Endothelial cell of hepatic sinusoid (primary cell): ENCODE data around the gene RAB3A.
"Not testable (repeated sequence)": the region's sequence is repeated elsewhere in the genome, so short reads cannot be mapped to it uniquely, and the experiment has no call there.

Experiments used
- in situ Hi-C: cut with HindIII; loops from 2 replicates; pipeline ENCODE4 v1.10.0; 2017; ENCODE audit warnings: low sequenced_read_pairs

The RAB3A gene

DNA sequence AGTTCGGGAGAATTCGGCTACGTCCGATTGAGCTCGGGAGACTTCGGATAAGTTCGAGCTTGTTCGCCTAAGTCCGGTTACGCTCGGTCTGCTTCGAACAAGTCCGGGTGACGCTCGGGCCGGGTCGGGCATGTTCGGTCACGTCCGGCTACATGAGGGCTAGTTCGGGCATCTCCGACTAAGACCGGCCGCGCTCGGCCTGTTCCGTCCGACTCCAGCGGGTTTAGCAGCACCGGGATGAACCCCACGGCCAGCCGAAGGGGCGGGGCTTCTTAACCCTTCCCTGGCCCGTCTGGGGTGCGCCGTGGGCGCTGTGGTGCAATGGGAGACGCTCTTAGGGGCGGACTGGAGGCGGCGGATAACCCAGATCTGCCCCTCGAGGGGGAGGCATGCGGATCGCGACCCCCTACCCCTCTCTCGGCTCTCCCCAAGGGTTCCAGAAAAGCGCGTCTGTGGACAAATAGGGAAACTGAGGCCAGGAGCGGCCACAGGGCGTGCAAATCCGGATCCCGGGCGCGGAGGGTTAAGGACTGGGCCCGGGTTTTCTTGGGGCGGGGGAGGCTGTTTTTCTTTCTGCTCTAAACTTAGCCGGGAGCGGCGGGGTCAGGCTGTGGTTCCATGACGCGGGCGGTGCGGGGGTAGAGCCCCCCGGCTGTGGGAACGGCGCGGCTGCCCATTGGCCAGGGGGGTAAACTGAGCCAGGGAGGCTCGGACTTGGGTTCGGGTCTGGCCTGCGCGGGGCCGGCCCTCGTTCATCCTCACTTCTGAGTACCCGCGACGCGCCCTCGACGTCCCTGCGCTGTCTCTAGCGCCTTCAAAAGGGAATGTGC lies 20.9 kb upstream of the RAB3A start:
- in situ Hi-C loops = loop anchor here (5.0 kb wide), 1 partner anchor 42 kb away; no protein-coding TSS in a partner anchor

GRCh38 chr19:18223860-18224524 lies 20.1 kb upstream of the RAB3A start:
- in situ Hi-C loops = no loop called here

DNA sequence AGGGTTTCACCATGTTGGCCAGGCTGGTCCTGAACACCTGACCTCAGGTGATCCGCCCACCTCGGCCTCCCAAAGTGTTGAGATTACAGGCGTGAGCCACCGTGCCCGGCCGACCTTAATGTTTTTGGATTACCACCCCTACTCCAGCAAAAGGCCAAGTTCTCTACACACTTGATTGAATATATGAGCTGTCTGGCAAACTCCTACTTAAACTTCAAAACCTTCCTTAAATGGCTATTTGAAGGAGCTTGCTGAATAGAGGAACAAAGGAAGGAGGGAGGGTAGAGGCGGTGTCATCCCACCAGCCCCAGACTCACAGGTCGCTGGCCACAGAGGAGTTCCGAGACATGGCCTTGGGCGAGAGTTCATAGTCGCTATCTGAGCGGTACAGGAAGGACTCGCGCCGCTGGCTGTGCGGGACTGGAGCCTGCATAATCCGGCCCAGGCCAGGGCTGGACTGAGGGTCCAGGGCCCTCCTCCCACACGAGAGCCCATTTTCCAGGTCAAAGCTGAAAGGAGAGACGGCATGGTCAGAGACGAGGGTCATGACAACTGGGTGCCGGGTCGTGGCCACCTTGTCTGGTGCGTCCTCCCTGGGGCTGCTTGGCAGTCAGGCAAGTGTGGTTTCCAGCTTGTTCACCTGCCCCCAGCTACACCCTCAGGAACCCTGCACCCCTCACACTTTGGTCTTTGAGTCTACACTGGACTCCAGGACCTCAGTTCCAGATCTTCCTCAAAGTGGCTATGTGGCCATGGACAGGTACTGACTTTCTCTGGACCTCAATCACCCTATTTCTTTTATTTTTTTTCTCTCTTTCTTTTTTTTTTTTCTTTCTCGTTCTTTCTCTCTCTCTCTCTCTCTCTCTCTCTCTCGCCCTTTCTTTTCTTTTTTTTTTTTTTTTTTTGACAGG lies 18.2 kb upstream of the RAB3A start:
- in situ Hi-C loops = no loop called here

DNA sequence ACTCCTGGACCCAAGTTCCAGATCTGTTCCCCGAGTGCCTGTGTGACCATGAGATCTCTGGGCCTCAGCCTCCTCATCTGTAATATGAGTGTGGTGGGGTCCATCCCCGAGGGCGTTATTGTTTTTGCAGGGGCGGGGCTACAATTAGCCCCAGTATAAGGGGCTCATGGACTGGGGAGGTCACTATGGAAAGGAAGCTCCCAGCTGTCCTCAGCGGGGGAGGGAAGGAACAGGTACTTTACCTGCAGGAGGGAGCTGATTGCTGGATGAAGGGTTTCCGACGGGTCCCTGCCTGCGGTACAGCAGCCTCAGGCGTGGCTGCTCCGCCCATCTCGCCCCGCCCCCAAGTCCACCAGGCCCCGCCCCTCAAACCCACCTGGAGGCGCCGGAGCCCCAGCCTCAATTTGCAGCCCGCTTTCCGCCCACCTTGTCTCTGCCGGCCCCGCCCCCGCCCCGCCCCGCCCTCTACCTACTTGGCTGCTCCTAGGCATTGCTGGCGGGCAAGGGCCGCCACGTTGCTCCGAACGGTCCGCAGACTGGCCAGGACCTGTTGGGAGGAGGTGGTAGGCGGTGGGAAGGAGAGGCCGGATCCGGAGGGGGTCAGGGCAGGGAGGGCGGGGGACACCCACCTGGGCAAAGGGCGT lies 16.9 kb upstream of the RAB3A start:
- in situ Hi-C loops = no loop called here

- in situ Hi-C loops = loop anchor here (5.0 kb wide), 1 partner anchor 42 kb away; no protein-coding TSS in a partner anchor
Observed at GRCh38 chr19:18219911-18220631, 16.2 kb upstream of the RAB3A start.

- in situ Hi-C loops = loop anchor here (5.0 kb wide), 1 partner anchor 44 kb away; no protein-coding TSS in a partner anchor
Observed at GRCh38 chr19:18218600-18218999, 14.8 kb upstream of the RAB3A start.

- in situ Hi-C loops = loop anchor here (5.0 kb wide), 1 partner anchor 44 kb away; no protein-coding TSS in a partner anchor
Observed at GRCh38 chr19:18218159-18218558, 14.3 kb upstream of the RAB3A start.

DNA sequence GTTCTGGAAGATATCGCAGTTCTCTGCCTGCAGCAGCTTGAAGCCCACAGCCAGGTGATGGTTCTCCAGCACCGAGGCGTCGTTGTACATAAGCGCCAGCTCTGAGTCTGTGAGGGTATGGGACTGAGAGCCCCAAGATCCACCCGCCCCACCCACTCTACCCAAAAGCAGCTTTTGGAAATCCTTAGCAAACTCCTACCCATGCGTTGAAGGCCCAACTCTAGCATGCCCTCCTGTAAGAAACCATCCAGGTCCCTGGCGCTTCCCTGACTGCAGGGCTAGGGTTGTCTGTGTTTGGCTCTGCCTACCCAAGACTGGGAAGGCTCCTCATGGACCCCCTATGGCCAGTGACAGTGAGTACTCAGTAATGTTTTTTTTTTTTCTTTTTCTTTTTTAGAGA lies 12.9 kb upstream of the RAB3A start:
- in situ Hi-C loops = loop anchor here (5.0 kb wide), 1 partner anchor 46 kb away; no protein-coding TSS in a partner anchor

DNA sequence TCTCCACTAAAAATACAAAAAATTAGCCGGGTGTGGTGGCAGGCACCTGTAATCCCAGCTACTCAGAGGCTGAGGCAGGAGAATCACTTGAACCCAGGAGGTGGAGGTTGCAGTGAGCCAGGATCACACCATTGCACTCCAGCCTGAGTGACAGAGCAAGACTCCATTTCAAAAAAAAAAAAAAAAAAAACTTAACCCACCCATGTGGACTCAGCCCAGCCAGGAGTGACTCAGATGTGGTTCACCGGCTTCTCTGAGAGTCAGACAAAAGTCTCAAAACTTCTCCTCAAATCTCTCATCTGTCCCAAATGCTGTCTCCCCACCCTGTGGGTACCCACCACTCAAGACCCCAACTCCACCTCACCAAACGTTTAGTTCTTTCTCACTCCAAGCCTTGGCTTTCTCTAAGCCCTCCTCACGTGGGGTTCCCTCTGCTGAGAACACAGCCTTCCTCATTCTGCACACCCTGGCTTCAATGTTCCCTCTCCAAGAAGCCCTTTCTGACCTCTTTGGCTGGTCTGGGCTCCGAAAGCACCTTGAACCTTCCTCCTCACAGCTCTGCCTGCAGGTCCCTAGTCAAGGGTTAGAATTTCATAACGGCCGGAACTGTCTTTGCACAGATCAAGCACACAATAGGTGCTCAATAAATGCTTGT lies 11.1 kb upstream of the RAB3A start:
- in situ Hi-C loops = loop anchor here (5.0 kb wide), 1 partner anchor 47 kb away; no protein-coding TSS in a partner anchor

- in situ Hi-C loops = no loop called here
Observed at GRCh38 chr19:18211683-18212082, 7.8 kb upstream of the RAB3A start.

- in situ Hi-C loops = not testable (repeated sequence)
Observed at GRCh38 chr19:18209912-18210311, 6.1 kb upstream of the RAB3A start.

DNA sequence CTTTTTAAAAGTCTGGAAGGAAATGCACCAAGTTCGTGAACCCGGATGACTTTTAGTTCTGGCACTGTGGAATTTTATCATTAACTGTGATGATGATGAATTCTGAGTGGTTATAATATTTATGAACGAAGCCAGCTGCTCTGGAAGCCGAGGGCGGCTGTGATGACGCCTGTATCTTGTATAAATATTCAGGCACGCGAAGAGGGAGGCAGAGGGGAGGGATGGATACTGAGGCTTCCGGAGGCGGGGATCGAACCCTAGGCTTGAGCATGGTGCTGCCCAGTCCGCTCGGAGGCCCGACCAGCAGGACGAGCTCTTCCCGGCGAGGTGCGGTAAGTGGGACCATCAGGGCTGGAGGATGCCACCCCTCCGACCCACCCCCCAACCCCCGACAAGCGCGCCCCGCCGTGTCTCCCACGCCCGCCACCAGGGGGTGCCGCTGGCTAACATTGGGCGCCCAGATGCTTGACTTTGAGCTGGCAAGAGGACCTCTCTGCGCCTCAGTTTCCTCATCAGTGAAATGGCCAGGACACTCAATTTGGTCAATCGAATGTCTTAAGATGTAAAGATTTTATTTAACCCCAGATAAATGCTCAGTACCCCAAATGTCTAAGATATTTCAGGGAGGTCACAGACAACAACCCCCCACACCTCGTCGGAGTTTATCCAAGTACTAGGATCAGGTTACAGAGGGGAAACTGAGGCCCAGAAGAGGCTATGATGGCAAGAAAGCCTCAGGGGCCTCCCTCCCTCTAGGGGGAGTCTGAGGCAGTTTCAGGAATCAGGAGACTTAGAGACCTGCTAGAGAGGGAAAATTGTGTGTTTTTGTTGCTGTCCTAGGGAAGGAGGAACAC lies 4.5 kb upstream of the RAB3A start:
- in situ Hi-C loops = no loop called here

DNA sequence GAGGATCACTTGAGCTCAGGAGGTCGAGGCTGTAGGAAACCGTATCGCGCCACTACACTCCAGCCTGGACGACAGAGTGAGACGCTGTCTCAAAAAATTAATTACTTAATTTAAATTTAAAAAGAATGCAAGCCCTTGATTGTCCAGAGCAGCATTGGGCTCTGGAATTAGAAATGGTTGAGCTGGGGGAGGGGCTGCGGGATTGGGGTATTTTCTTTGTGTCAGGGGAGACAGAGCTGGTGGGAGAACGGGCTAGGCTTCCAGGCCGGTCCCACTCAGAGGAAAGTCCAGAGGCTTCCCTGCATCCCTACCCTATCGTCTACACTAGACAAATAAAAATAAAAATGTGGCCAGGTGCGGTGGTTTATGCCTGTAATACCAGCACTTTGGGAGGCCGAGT lies 2.2 kb upstream of the RAB3A start:
- in situ Hi-C loops = no loop called here

DNA sequence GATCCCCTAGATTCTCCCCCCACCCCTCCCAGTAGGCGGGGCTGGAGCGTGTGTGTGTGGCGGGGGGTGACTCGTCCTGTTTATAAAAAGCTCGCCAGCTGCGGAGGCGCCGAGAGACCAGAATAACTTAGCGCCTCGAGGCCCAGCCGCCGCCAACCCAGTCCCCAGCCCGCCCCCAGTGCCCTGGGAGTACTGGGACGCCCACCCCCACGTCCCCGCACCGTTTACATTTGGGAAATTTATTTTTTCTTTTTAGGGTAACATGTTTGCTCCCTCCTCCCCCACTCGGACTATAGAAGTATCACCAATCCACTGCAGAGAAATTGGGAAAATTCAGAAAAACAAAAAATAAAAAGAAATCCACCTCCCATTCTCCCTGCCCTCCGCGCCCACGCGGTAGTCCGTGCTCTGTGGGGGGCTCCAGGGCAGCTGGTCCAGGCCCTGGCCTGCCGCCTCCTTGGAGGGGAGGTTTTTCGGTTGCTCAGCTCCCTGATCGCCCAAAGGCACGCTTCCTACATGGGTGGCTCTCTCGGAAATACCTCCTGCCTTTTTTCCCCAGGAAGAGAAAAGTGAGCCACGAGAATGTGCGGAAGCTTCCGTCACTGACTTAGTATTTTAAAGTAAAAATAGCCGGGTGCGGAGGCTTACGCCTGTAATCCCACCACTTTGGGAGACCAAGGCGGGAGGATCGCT lies 1.5 kb upstream of the RAB3A start:
- in situ Hi-C loops = no loop called here

GRCh38 chr19:18204394-18205199 lies 755 bp upstream of the RAB3A start:
- in situ Hi-C loops = no loop called here

DNA sequence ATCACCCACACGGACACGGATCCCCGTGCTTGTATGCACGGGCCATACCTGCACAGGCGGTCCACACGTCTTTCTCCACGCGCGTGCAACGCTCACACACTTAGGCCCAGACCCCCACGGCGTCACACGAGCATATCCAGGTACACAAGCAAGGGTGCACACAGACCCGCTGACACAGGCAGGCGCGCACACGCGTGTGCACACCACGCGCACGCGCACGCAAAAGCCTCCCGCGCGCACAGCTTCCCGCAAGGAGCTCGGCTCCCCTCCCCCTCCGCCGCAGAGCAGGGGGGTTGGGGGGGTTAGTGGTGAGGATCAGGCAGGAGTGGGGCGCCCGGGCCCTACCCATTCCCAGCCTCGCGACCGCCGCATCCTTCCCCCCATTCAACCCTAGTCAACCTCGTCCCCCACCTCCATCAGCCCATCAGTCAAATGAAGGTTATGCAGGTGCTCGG lies 407 bp downstream of the RAB3A start:
- in situ Hi-C loops = no loop called here
